HG02588 (cell line): ENCODE measurements around the gene SYCE3.

ENCODE experiments used
- ATAC-seq: cut with Tn5 transposase; IDR thresholded peaks from one replicate; pipeline ENCODE4 v1.9.1; 2021; ENCODE audit warnings: mild to moderate bottlenecking, moderate library complexity; ENCODE audit not compliant: unreplicated experiment

The SYCE3 gene

GRCh38 chr22:50576806-50577696 lies 14.3 kb upstream of the SYCE3 start:
- ATAC-seq, result no peak

DNA sequence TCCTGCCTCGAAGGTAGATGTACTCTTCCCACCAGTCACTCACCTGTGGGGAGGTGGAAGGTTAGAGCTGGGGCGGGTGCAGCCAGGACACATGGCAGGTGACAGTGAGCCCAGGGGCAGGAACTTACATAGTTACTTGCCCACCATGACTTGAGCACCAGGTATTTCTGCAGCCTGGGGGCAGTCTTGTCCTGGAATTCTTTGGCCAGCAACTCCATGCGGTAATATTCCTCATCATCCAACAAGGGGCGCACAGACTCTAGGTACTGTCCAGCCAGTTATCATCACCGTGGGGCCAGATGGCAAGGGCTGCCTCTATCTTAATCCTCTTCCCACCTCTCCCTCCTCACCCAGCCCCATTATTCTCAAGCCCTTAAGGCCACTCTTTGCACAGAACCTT lies 13.4 kb upstream of the SYCE3 start:
- ATAC-seq, result no peak

DNA sequence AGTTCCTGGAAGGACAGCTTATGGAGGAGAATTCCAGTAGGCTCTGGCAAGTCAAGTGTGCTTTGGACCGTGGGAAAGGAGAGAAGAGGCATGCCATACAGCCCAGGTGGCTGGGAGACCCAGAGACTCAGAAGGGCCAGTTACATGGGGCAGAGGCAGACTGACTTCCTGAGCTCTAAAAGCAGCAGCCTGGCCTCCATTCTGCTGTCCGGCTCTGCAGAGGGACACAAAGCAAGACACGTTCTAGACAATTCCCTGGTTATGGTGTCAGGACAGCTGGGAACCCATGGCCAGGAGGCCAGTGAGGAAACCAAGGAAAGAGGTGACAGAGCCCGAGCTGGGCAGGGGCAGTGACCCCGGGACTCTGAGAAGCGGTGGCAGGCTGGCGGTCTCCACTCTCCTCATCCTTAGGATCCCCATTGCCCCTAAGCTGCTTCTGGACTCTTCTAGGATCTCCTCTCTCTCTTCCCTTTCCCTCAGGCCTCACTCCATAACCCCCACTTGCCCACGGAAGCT lies 12.8 kb upstream of the SYCE3 start:
- ATAC-seq, result no peak

- no peak for ATAC-seq
These were observed 11.7 kb upstream of the SYCE3 start for GRCh38 chr22:50574383-50574755.

GRCh38 chr22:50573491-50574382 lies 11.0 kb upstream of the SYCE3 start:
- ATAC-seq, result no peak

GRCh38 chr22:50572965-50573364 lies 10.2 kb upstream of the SYCE3 start:
- no peak for ATAC-seq

GRCh38 chr22:50571264-50572175 lies 8.8 kb upstream of the SYCE3 start:
- ATAC-seq, result no peak

GRCh38 chr22:50570861-50571260 lies 8.1 kb upstream of the SYCE3 start:
- ATAC-seq, result no peak

- no peak for ATAC-seq
These were observed 7.3 kb upstream of the SYCE3 start for GRCh38 chr22:50569896-50570535.

GRCh38 chr22:50569041-50569459 lies 6.3 kb upstream of the SYCE3 start:
- no peak for ATAC-seq

GRCh38 chr22:50568626-50569025 lies 5.9 kb upstream of the SYCE3 start:
- no peak for ATAC-seq

GRCh38 chr22:50567721-50568252 lies 5.1 kb upstream of the SYCE3 start:
- ATAC-seq, result no peak

DNA sequence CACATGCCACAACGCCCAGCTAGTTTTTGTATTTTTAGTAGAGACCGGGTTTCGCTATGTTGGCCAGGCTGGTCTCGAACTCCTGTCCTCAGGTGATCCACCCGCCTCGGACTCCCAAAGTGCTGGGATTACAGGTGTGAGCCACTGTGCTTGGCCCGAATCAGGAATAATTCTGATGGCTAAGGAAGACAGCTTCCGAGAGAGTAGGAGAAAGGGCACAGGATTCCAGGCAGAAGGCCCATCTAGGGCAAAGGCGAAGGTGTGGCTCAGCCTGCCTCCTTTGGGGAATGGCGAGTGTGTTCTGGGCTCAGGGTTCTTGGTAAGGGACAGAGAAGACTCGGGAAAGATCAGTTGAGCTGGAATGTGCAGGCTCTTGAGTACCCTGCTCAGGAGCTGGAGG lies 1.6 kb upstream of the SYCE3 start:
- ATAC-seq, result no peak

GRCh38 chr22:50563413-50564160 lies 868 bp upstream of the SYCE3 start:
- ATAC-seq, result no peak

DNA sequence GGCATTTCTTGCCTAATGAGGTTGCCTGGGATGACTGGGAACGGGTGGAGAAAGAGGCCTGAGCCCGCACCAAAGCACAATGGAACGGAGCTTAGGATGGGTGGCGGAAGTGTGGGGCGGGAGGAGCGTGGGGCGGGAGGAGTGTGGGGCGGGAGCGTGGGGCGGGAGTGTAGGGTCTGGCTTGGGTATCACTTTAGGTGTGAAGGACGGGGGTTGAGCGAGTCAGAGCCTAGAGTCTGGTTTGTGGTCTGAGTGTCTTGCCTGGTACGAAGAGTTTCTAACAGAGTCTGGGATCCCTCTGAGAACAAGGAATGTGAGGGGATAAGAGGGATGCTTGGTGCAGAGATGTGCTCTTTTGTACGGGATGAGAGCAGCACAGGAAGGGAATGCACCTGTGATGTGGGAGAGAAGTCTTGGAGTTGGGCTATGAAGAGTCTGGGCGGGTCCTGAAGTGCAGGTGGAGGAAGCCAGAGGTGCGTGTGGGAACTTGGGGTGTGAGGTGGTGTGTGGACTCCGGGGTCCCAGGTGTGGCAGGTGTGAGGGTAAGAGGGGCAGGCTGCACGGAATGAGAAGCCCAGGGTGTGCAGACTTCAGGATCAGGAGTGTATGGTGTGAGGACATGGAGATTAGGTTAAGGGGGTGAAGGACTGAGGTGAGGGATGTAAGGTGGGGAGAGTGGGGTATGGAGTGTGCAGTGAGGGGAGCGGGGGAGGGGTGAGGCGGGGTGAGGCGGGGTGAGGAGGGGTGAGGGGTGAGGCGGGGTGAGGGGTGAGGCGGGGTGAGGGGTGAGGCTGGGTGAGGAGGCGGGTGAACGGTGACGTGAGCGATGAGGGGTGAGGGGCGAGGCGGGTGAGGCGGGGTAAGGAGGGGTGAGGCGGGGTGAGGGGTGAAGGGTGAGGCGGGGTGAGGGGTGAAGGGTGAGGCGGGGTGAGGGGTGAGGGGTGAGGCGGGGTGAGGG lies 1.0 kb downstream of the SYCE3 start:
- no peak for ATAC-seq

- no peak for ATAC-seq
These were observed 2.7 kb downstream of the SYCE3 start for GRCh38 chr22:50560034-50560433.

GRCh38 chr22:50556703-50557102 lies 6.0 kb downstream of the SYCE3 start:
- no peak for ATAC-seq

DNA sequence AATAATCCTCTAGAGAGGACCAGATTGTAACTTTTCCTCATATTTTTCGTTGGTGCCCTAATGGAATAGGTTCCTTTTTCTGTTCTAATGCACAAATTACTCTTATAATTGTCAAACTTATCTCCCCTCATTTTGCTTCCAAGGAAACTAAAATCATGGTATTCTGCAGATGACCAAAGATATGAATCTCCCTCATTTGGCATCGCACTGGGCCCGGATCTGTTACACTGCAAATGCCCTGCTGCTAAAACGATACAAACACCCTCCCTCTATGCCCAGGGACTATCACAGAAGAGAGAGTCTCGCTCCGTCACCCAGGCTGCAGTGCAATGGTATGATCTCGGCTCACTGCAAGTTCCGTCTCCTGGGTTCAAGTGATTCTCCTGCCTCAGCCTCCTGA lies 9.4 kb downstream of the SYCE3 start:
- ATAC-seq, result no peak
